Measurements from ENCODE around the gene LCMT2. TPM values are rescaled to one million over a fixed set of nuclear protein-coding genes. Genes with fewer than 3 reads are reported as not detected.

The LCMT2 gene
- total RNA-seq, 1 experiment from 2014 or later = 9.8 TPM

DNA sequence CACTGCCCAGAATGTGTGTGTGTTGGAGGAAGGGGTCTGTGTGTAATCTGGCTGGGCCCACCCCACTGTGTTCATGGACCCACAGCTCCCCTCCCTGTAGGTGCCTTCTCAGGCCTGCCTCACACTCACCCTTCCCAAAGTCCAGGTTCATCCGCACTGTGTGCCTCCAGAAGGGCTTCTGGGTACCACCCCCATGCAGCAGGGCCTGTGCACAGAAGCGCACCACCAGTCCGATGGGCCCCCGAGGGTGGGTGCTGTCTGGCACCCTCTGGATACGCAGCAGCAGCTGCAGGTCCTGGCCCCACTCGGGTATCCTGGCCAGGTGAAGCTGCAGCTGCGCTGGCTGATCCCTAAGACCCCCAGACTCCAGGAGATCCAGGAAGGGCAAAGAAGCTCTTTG is 50.9 kb downstream of the LCMT2 start:
- POLR2A ChIA-PET = no interaction called here
- no peaks in the 10 kb centered on the region for H3K4me1 Mint-ChIP-seq (ENCODE audit: insufficient read depth, unreplicated experiment)

DNA sequence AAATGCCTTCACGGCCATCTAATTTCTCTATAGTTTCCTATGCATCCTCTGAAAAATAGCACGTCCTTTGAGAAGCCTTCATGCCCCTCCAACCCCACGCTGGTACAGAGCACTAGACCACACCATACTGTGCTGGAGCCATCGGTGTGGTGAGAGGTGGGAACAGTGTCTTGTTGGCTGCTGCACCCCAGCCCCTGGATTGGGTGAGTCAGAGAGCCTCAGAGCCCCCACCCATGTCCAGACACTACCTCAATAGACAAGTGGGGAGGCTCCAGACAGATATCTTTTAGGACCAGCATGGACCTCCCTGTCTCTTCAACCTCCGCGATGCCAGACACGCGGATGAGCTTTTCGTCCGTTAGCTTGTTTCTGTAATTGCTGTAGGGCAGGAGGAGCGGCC is 51.5 kb downstream of the LCMT2 start:
- no peak overlapping the region for H3K27ac Mint-ChIP-seq (ENCODE audit: low read depth, unreplicated experiment)
- H3K4me3 Mint-ChIP-seq (ENCODE audit: unreplicated experiment) = no peak overlapping the region
- H3K27me3 Mint-ChIP-seq (ENCODE audit: insufficient read depth, unreplicated experiment) = peaks cover 32% of the 10 kb centered on the region
- no peaks in the 10 kb centered on the region for H3K9me3 Mint-ChIP-seq (ENCODE audit: unreplicated experiment)
- POLR2A ChIA-PET = no interaction called here
- CTCF ChIA-PET = interaction anchor here (2.0 kb wide), 1 partner anchor 54 kb away, joined by 10 read pairs; no protein-coding TSS in a partner anchor
- peaks cover 5% of the 10 kb centered on the region for H3K4me1 Mint-ChIP-seq (ENCODE audit: insufficient read depth, unreplicated experiment)
- TF ChIP-seq, protein P1, sequence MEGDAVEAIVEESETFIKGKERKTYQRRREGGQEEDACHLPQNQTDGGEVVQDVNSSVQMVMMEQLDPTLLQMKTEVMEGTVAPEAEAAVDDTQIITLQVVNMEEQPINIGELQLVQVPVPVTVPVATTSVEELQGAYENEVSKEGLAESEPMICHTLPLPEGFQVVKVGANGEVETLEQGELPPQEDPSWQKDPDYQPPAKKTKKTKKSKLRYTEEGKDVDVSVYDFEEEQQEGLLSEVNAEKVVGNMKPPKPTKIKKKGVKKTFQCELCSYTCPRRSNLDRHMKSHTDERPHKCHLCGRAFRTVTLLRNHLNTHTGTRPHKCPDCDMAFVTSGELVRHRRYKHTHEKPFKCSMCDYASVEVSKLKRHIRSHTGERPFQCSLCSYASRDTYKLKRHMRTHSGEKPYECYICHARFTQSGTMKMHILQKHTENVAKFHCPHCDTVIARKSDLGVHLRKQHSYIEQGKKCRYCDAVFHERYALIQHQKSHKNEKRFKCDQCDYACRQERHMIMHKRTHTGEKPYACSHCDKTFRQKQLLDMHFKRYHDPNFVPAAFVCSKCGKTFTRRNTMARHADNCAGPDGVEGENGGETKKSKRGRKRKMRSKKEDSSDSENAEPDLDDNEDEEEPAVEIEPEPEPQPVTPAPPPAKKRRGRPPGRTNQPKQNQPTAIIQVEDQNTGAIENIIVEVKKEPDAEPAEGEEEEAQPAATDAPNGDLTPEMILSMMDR (IDR thresholded peaks at IDR 0.05; ENCODE audit: unreplicated experiment) = no peak
- no peaks in the 10 kb centered on the region for H3K36me3 Mint-ChIP-seq (ENCODE audit: insufficient read depth, unreplicated experiment)
- intact Hi-C loops (cut with micrococcal nuclease) = no loop called here
- BruUV-seq (replicated peaks) = no TSS peak
- DNase-seq (ENCODE audit: unreplicated experiment) = no peak

More for the DNA sequence above, 50.9 kb downstream of the LCMT2 start:
- BruUV-seq (replicated peaks) = no TSS peak
- TF ChIP-seq, protein P1 (IDR thresholded peaks at IDR 0.05; ENCODE audit: unreplicated experiment) = no peak
- CTCF ChIA-PET = interaction anchor here (0.5 to 2.0 kb wide), 5 partner anchors 45 to 92 kb away, joined by 3 to 10 read pairs (median 3); no protein-coding TSS in a partner anchor
- Mint-ChIP-seq H3K4me3 (ENCODE audit: unreplicated experiment) (no peak overlapping the region), H3K9me3 (ENCODE audit: unreplicated experiment) (no peaks in the 10 kb centered on the region), H3K27ac (ENCODE audit: low read depth, unreplicated experiment) (no peak overlapping the region), H3K27me3 (ENCODE audit: insufficient read depth, unreplicated experiment) (peaks cover 32% of the 10 kb centered on the region), H3K36me3 (ENCODE audit: insufficient read depth, unreplicated experiment) (no peaks in the 10 kb centered on the region)
- no peak for DNase-seq (ENCODE audit: unreplicated experiment)
- intact Hi-C loops (cut with micrococcal nuclease) = no loop called here

DNA sequence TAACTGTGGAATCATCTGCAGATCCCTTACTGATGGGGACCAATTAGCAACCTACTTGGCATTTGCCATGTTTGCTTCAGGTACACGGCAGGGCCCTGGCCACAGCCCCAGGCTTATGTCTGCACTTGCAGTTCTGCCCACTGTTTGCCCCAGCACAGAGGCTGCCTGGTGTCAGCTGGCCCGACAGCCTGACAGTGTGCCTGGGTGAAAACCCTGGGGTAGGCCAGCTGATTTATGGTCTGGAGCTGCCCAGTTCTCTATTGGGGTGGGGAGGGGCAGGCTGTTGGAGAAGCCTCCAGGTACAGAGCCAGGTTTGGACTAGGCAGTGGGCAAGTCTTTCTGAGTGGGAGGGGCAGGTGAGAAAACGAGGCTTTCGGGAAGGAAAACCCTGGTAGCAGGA is 52.5 kb downstream of the LCMT2 start:
- TF ChIP-seq, protein P1 (IDR thresholded peaks at IDR 0.05; ENCODE audit: unreplicated experiment) = no peak
- no peaks in the 10 kb centered on the region for H3K9me3 Mint-ChIP-seq (ENCODE audit: unreplicated experiment)
- peaks cover 6% of the 10 kb centered on the region for H3K4me1 Mint-ChIP-seq (ENCODE audit: insufficient read depth, unreplicated experiment)
- H3K4me3 Mint-ChIP-seq (ENCODE audit: unreplicated experiment) = no peak overlapping the region
- BruUV-seq (replicated peaks) = no TSS peak
- intact Hi-C loops (cut with micrococcal nuclease) = no loop called here
- DNase-seq (ENCODE audit: unreplicated experiment) = no peak
- peaks cover 32% of the 10 kb centered on the region for H3K27me3 Mint-ChIP-seq (ENCODE audit: insufficient read depth, unreplicated experiment)
- CTCF ChIA-PET = interaction anchor here (0.7 kb wide), 1 partner anchor 53 kb away, joined by 4 read pairs; no protein-coding TSS in a partner anchor
- H3K36me3 Mint-ChIP-seq (ENCODE audit: insufficient read depth, unreplicated experiment) = no peaks in the 10 kb centered on the region
- H3K27ac Mint-ChIP-seq (ENCODE audit: low read depth, unreplicated experiment) = no peak overlapping the region
- POLR2A ChIA-PET = interaction anchor here (0.9 kb wide), 1 partner anchor 388 kb away, joined by 3 read pairs; no protein-coding TSS in a partner anchor

DNA sequence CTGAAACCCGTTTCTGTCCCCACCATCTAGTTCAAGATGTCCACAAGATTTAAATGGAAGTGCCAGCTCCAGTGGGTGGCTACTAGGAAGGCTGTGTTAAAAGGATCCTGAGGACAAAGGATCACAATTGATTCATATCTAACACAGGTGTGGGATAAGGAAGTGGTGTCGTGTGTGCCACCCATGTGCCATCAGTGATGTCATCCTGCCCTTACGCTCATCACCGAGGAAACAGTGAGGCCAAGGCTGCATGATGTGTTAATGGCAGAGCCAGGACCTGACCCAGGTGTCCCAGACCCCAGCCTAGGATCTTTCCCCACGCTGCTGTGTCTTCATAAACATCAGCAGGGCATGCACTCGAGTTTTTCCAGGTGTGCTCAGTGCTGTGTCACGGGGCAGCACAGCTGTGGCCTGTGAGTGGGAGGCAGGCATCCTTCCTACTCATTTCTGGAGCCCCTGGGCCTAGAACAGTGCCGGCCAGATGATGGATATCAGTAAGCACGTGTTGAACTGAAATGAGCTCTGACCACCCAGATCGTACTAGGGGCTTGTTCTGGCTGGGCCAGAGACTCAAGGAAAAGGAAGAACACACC is 53.0 kb downstream of the LCMT2 start:
- ChIA-PET CTCF (interaction anchor here (1.0 to 1.2 kb wide), 2 partner anchors 8 to 23 kb away, joined by 3 to 7 read pairs; no protein-coding TSS in a partner anchor), POLR2A (interaction anchor here (0.9 to 2.0 kb wide), 2 partner anchors 52 to 388 kb away, joined by 3 to 9 read pairs; no protein-coding TSS in a partner anchor)
- no peak overlapping the region for H3K27ac Mint-ChIP-seq (ENCODE audit: low read depth, unreplicated experiment)
- H3K27me3 Mint-ChIP-seq (ENCODE audit: insufficient read depth, unreplicated experiment) = peaks cover 32% of the 10 kb centered on the region
- DNase-seq (ENCODE audit: unreplicated experiment) = no peak
- H3K4me1 Mint-ChIP-seq (ENCODE audit: insufficient read depth, unreplicated experiment) = peaks cover 6% of the 10 kb centered on the region
- intact Hi-C loops (cut with micrococcal nuclease) = no loop called here
- no peak overlapping the region for H3K4me3 Mint-ChIP-seq (ENCODE audit: unreplicated experiment)
- H3K36me3 Mint-ChIP-seq (ENCODE audit: insufficient read depth, unreplicated experiment) = no peaks in the 10 kb centered on the region
- no TSS peak for BruUV-seq (replicated peaks)
- TF ChIP-seq, protein P1 (IDR thresholded peaks at IDR 0.05; ENCODE audit: unreplicated experiment) = no peak
- H3K9me3 Mint-ChIP-seq (ENCODE audit: unreplicated experiment) = no peaks in the 10 kb centered on the region

Measured in MCF 10A (cell line).